D721Med (cell line): Measurements from ENCODE around the gene FTO.

Source experiments
- DNase-seq: peaks from one replicate; pipeline ENCODE4 v3.0.0; 2011; ENCODE audit warnings: low spot score; ENCODE audit not compliant: insufficient read length
- FAIRE-seq: peaks from 2 replicates; lab custom pipeline; 2011; peaks lifted over from hg19 to GRCh38; lab: Jason Lieb, UNC
- CTCF ChIP-seq: IDR thresholded peaks from 2 replicates; pipeline ENCODE4 v1.5.1; 2012; ENCODE audit warnings: mild to moderate bottlenecking, control low read depth; ENCODE audit not compliant: insufficient read depth; ENCODE audit errors: missing control alignments

FTO gene

DNA sequence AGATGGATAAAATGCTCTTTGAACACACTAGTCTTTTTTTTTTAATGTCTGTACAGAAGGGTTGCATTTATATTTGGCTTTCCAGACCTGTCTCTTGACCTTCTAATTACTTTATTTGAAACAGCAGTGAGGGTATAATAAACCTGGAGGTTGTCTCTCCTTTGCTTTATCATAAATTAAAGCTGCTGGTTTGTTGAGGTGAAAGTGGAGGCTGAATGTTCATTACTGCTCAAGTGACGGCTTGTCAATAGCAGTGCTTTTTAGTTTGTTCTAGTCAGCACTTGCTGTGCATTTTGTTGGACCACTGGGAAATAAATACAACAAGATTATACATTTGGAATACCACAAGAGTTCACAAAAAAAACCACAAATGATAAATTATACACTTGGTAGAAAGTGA lies 318.4 kb downstream of the FTO start:
- no peak for TF ChIP-seq CTCF
- DNase-seq (no peak), FAIRE-seq (no peak)

- DNase-seq (no peak), FAIRE-seq (no peak)
- no peak for TF ChIP-seq CTCF
Measured at GRCh38 chr16:54026456-54026855, 322.5 kb downstream of the FTO start.

- FAIRE-seq (no peak), DNase-seq (no peak)
- TF ChIP-seq CTCF = no peak
Measured at GRCh38 chr16:54027062-54027461, 323.1 kb downstream of the FTO start.

DNA sequence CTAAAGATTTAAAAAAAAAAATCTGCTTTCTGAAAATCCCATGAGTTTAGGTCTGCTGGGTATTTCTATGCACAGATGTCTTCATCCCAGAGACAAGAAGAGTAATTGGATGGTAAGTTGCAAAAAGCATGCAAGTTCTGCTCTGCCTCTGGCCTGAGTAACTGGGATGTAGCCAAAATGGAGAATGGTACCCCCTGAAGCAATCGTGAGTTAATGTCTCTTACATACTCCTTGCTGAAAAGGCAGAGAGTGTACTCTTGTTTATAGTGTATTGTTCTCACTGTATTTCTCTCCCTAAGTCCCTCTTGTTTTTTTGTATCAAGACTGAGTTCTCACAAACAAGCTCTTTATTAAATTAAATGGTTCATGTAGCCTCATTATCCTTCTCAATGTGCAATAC lies 323.6 kb downstream of the FTO start:
- FAIRE-seq = no peak
- no peak for DNase-seq
- no peak for TF ChIP-seq CTCF

GRCh38 chr16:54027995-54028394 lies 324.0 kb downstream of the FTO start:
- no peak for FAIRE-seq
- TF ChIP-seq CTCF = no peak
- no peak for DNase-seq

GRCh38 chr16:54030451-54030850 lies 326.5 kb downstream of the FTO start:
- TF ChIP-seq CTCF = no peak
- no peak for FAIRE-seq
- no peak for DNase-seq

GRCh38 chr16:54031107-54031760 lies 327.3 kb downstream of the FTO start:
- FAIRE-seq (no peak), DNase-seq (no peak)
- TF ChIP-seq CTCF = no peak
